Thyroid gland (tissue), 4 donors: ENCODE results near the gene PFKFB2. TPM values are rescaled to one million over a fixed set of nuclear protein-coding genes. Genes with fewer than 3 reads are reported as not detected.
A peak's percentile ranks its signal among the peaks of the same experiment; 100 is the strongest.

Experiments
- DNase-seq, 2 donors: peaks; one replicate each; pipeline ENCODE4 v3.0.0-alpha.2; 2019
- H3K27ac ChIP-seq, 3 donors: fragments of 200-600 bp; sonication (generic); 1 replicate in 2 of 3; 2 replicates in 1 of 3; pipeline ENCODE4 v1.5.1; 2016 to 2019; ENCODE audit warnings: mild to moderate bottlenecking in 1 of 3, moderate library complexity in 1 of 3
- H3K27me3 ChIP-seq: fragments of 200-600 bp; sonication (generic); one replicate; pipeline ENCODE4 v1.5.1; 2019
- H3K36me3 ChIP-seq, 2 donors: fragments of 200-600 bp; sonication (generic); one replicate each; pipeline ENCODE4 v1.5.1; 2016 to 2019
- H3K4me1 ChIP-seq, 2 donors: fragments of 200-600 bp; sonication (generic); one replicate each; pipeline ENCODE4 v1.5.1; 2017 to 2019
- H3K4me3 ChIP-seq, 3 donors: fragments of 200-600 bp; sonication (generic); replicated peaks in 1 of 3; 1 replicate in 2 of 3; 2 replicates in 1 of 3; pipeline ENCODE4 v1.5.1; 2016; ENCODE audit warnings: mild to moderate bottlenecking in 1 of 3
- H3K9me3 ChIP-seq: fragments of 200-600 bp; sonication (generic); one replicate; pipeline ENCODE4 v1.5.1; 2017
- POLR2A ChIP-seq, 2 donors: fragments of 450-650 bp; IDR thresholded peaks; one replicate each; pipeline ENCODE4 v1.6.1; 2017; ENCODE audit warnings: antibody characterized with exemption in 2 of 2, mild to moderate bottlenecking in 2 of 2, moderate library complexity in 1 of 2
- WGBS, 2 donors: methylation state at CpG; one replicate each; pipeline ENCODE4 v1.1.5; 2017; 5-methylcytosine and 5-hydroxymethylcytosine counted together
- intact Hi-C: fragments of 100-400 bp; cut with DNase I; formaldehyde crosslinking; loops from one replicate; pipeline ENCODE4 v1.15.1; 2023
- total RNA-seq, 4 donors: library from RNA; depleted of rRNA; stranded (reverse); fragments of >200 nt; gene quantifications; one replicate each; pipeline ENCODE4 v1.2.3, GENCODE V29; 2016
- TF ChIP-seq, protein P1 (sequence below), 6 experiments: fragments of 200-600 bp in 3 of 6; fragments of 450-650 bp in 3 of 6; sonication (generic) in 3 of 6; IDR thresholded peaks; one replicate each; pipeline ENCODE4 v1.5.1; 2016 to 2019; ENCODE audit warnings: antibody characterized with exemption in 6 of 6, mild to moderate bottlenecking in 2 of 6, inconsistent platforms in 1 of 6, moderate library complexity in 1 of 6

Gene PFKFB2
- total RNA-seq, 4 donors from 2014 or later, result 87.7 to 191 (median 110) TPM

GRCh38 chr1:207013321-207014085 lies 39.6 kb upstream of the PFKFB2 start:
- intact Hi-C loops, result no loop called here
- 94% methylated on average over 6 of the region's 6 CpGs for WGBS, 2 donors

DNA sequence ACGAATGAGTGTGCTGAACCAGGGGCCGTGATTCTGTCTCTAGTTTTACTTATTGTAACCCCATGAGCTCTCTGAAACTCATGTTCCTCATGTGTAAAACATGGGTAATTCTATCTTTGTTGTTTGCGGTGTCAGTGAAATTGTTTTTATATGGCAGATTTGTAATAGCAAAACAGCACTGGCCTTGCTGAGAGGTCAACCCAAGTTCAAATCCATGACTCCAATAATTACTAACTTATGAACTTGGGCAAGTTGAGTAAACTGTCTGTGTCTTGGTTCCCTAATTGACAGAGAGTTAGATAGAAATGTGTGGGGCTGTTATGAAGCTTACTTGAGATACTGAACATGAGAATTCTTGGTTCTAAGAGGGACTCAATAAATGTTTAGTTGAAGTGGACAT lies 38.3 kb upstream of the PFKFB2 start:
- no peaks in the 10 kb centered on the region for H3K4me1 ChIP-seq
- no peak overlapping the region for H3K4me3 ChIP-seq
- TF ChIP-seq, protein P1, sequence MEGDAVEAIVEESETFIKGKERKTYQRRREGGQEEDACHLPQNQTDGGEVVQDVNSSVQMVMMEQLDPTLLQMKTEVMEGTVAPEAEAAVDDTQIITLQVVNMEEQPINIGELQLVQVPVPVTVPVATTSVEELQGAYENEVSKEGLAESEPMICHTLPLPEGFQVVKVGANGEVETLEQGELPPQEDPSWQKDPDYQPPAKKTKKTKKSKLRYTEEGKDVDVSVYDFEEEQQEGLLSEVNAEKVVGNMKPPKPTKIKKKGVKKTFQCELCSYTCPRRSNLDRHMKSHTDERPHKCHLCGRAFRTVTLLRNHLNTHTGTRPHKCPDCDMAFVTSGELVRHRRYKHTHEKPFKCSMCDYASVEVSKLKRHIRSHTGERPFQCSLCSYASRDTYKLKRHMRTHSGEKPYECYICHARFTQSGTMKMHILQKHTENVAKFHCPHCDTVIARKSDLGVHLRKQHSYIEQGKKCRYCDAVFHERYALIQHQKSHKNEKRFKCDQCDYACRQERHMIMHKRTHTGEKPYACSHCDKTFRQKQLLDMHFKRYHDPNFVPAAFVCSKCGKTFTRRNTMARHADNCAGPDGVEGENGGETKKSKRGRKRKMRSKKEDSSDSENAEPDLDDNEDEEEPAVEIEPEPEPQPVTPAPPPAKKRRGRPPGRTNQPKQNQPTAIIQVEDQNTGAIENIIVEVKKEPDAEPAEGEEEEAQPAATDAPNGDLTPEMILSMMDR (IDR thresholded peaks at IDR 0.05), result no peak
- no peak for TF ChIP-seq POLR2A (IDR thresholded peaks at IDR 0.05)
- 92% methylated on average over 3 of the region's 3 CpGs for WGBS, 2 donors
- DNase-seq, result no peak
- no peaks in the 10 kb centered on the region for H3K9me3 ChIP-seq
- no peaks in the 10 kb centered on the region for H3K36me3 ChIP-seq
- H3K27ac ChIP-seq, result no peak overlapping the region
- intact Hi-C loops, result no loop called here
- H3K27me3 ChIP-seq, result no peaks in the 10 kb centered on the region

More at GRCh38 chr1:207013321-207014085, 39.6 kb upstream of the PFKFB2 start:
- no peak for TF ChIP-seq POLR2A (IDR thresholded peaks at IDR 0.05)
- TF ChIP-seq, protein P1 (IDR thresholded peaks at IDR 0.05), result no peak
- Histone ChIP-seq H3K4me3 (no peak overlapping the region), H3K36me3 (no peaks in the 10 kb centered on the region), H3K27ac (no peak overlapping the region), H3K4me1 (no peaks in the 10 kb centered on the region), H3K9me3 (no peaks in the 10 kb centered on the region), H3K27me3 (no peaks in the 10 kb centered on the region)
- DNase-seq, result no peak

- no peaks in the 10 kb centered on the region for H3K36me3 ChIP-seq
- no peaks in the 10 kb centered on the region for H3K9me3 ChIP-seq
- no peak for DNase-seq
- H3K4me3 ChIP-seq, result no peak overlapping the region
- no peaks in the 10 kb centered on the region for H3K4me1 ChIP-seq
- no peaks in the 10 kb centered on the region for H3K27me3 ChIP-seq
- intact Hi-C loops, result no loop called here
- H3K27ac ChIP-seq, result no peak overlapping the region
- 90 to 97% methylated on average over 3 of the region's 3 CpGs for WGBS, 2 donors
- TF ChIP-seq POLR2A (IDR thresholded peaks at IDR 0.05), result no peak
- TF ChIP-seq, protein P1 (IDR thresholded peaks at IDR 0.05), result no peak
These were observed 37.3 kb upstream of the PFKFB2 start for GRCh38 chr1:207015791-207016190.

GRCh38 chr1:207017615-207018559 lies 35.2 kb upstream of the PFKFB2 start:
- Histone ChIP-seq H3K27me3 (no peaks in the 10 kb centered on the region), H3K9me3 (no peaks in the 10 kb centered on the region), H3K4me1 (peaks cover 13 to 17% of the 10 kb centered on the region in 2 donors), H3K4me3 (no peak overlapping the region), H3K27ac (no peak overlapping the region), H3K36me3 (no peaks in the 10 kb centered on the region)
- intact Hi-C loops, result no loop called here
- no peak for TF ChIP-seq POLR2A (IDR thresholded peaks at IDR 0.05)
- TF ChIP-seq, protein P1 (IDR thresholded peaks at IDR 0.05), result no peak
- peak in 1 of 2 donors; percentile 37 for DNase-seq
- WGBS, 2 donors, result 78 to 83% methylated on average over 7 of the region's 7 CpGs
